ENCODE measurements around the gene KAT2A. TPM values are rescaled to one million over a fixed set of nuclear protein-coding genes. Genes with fewer than 3 reads are reported as not detected.

The KAT2A gene
- polyA plus RNA-seq, 1 donor, result 49.1 TPM

GRCh38 chr17:42075789-42076188 lies 45.4 kb downstream of the KAT2A start:
- peaks cover 42% of the 10 kb centered on the region for H3K27me3 ChIP-seq (ENCODE audit: control insufficient read depth, insufficient read depth, low read length)
- WGBS (ENCODE audit: insufficient coverage, low lambda C conversion rate), result no CpG with 5 or more reads among the region's 6 CpGs
- H3K27ac ChIP-seq (ENCODE audit: low read length), result no peak overlapping the region
- H3K4me1 ChIP-seq (ENCODE audit: control insufficient read depth, insufficient read depth, low read length), result peaks cover 4% of the 10 kb centered on the region
- peaks cover 2% of the 10 kb centered on the region for H3K9me3 ChIP-seq (ENCODE audit: control insufficient read depth, low read depth, low read length)
- no peak overlapping the region for H3K4me3 ChIP-seq (ENCODE audit: low read length)
- H3K36me3 ChIP-seq (ENCODE audit: control insufficient read depth, insufficient read depth, low read length), result no peaks in the 10 kb centered on the region
- DNase-seq, result no peak

- no CpG with 5 or more reads among the region's 67 CpGs for WGBS (ENCODE audit: insufficient coverage, low lambda C conversion rate)
- Histone ChIP-seq H3K27me3 (ENCODE audit: control insufficient read depth, insufficient read depth, low read length) (peaks cover 32% of the 10 kb centered on the region), H3K9me3 (ENCODE audit: control insufficient read depth, low read depth, low read length) (peaks cover 2% of the 10 kb centered on the region), H3K4me3 (ENCODE audit: low read length) (no peak overlapping the region), H3K4me1 (ENCODE audit: control insufficient read depth, insufficient read depth, low read length) (peaks cover 5% of the 10 kb centered on the region), H3K27ac (ENCODE audit: low read length) (no peak overlapping the region), H3K36me3 (ENCODE audit: control insufficient read depth, insufficient read depth, low read length) (no peaks in the 10 kb centered on the region)
- no peak for DNase-seq
Measured at GRCh38 chr17:42072323-42073187, 48.6 kb downstream of the KAT2A start.

DNA sequence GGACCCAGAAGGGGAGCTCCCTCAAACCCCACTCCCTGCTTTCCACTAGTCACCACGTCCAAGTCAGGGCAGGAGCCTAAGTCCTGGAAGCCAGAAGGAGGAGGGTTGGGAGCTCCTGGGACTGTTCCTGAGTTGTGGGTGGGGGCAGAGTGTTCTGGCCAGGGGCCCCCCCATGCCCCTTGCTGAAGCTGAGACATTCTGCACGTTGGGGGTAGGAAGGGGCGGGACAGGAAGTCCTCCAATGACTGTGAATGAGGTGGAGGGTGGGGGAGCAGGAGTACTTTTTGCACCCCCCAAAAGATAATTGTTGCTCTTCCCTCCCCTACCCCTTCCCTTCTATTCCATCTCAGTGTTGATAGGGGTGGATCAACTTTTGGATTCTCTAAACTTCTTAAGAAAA lies 49.4 kb downstream of the KAT2A start:
- H3K27me3 ChIP-seq (ENCODE audit: control insufficient read depth, insufficient read depth, low read length), result peaks cover 32% of the 10 kb centered on the region
- H3K9me3 ChIP-seq (ENCODE audit: control insufficient read depth, low read depth, low read length), result peaks cover 2% of the 10 kb centered on the region
- no peaks in the 10 kb centered on the region for H3K36me3 ChIP-seq (ENCODE audit: control insufficient read depth, insufficient read depth, low read length)
- peaks cover 7% of the 10 kb centered on the region for H3K4me1 ChIP-seq (ENCODE audit: control insufficient read depth, insufficient read depth, low read length)
- no peak overlapping the region for H3K4me3 ChIP-seq (ENCODE audit: low read length)
- no peak overlapping the region for H3K27ac ChIP-seq (ENCODE audit: low read length)
- no peak for DNase-seq
- no CpG with 5 or more reads among the region's 3 CpGs for WGBS (ENCODE audit: insufficient coverage, low lambda C conversion rate)

DNA sequence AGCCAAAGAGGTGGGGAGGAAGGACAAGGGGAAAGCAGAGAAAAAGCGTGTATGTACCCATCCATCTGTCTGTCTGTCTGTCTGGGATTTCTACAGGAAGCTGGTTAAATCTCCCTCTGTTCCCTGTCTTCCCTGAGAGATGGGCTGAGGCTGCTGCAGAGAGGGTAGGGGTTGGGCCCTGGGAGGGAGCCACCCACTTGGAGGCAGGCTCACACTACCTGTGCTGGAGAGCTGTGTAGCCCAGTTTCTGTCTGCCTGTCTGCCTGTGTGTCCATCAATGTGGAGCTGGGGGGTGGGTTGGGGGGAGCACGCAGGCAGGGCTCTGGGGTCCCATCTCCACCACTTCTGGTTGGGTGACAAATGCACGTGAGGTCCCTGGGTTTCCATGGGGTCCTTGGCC lies 52.2 kb downstream of the KAT2A start:
- H3K4me3 ChIP-seq (ENCODE audit: low read length), result no peak overlapping the region
- H3K27me3 ChIP-seq (ENCODE audit: control insufficient read depth, insufficient read depth, low read length), result peaks cover 32% of the 10 kb centered on the region
- H3K27ac ChIP-seq (ENCODE audit: low read length), result no peak overlapping the region
- H3K9me3 ChIP-seq (ENCODE audit: control insufficient read depth, low read depth, low read length), result peaks cover 2% of the 10 kb centered on the region
- H3K4me1 ChIP-seq (ENCODE audit: control insufficient read depth, insufficient read depth, low read length), result peaks cover 7% of the 10 kb centered on the region
- H3K36me3 ChIP-seq (ENCODE audit: control insufficient read depth, insufficient read depth, low read length), result no peaks in the 10 kb centered on the region
- no peak for DNase-seq
- WGBS (ENCODE audit: insufficient coverage, low lambda C conversion rate), result no CpG with 5 or more reads among the region's 3 CpGs

DNA sequence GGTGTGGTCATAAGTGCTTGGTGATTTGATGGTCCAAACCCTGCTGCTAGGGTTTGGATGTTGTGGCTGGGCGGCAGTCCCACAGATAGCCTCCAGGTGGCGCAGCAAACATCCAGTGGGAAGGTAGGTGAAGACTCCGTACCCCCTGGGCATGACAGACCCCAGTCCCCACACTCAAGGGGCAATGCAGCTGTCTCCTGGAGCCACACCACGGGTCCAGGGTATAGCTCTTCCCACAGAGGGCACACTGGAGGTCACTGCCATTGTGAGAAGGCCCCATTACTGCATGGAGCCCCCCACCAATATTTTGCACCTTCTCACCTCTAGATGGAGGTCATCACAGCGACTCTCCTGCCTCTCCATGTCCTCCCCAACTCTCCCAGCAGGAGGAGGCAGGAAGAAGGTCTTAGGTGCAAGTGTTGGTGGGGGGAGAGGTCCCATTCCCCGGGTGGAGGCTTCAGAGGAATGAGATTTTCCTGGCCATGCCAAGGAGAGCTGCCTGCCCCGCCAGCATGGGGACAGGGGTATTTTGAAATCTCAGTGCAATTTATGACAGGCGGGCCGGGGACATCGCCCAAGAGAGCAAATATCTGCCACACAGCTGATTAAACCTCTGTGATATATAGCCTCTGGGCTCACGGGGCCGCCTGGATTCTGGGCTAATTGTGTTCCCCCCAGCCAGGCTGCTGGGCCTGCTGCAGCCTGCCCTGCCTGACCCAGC lies 53.6 kb downstream of the KAT2A start:
- DNase-seq, result peak in 1 of 2 donors; percentile 57

GRCh38 chr17:42065201-42065600 lies 56.0 kb downstream of the KAT2A start:
- no peak for DNase-seq
- H3K27ac ChIP-seq (ENCODE audit: low read length), result no peak overlapping the region
- whole genome bisulfite sequencing (ENCODE audit: insufficient coverage, low lambda C conversion rate), result no CpG with 5 or more reads among the region's 2 CpGs

More for the DNA sequence above, 53.6 kb downstream of the KAT2A start:
- peaks cover 19% of the 10 kb centered on the region for H3K27me3 ChIP-seq (ENCODE audit: control insufficient read depth, insufficient read depth, low read length)
- no peak overlapping the region for H3K27ac ChIP-seq (ENCODE audit: low read length)
- H3K4me3 ChIP-seq (ENCODE audit: low read length), result no peak overlapping the region
- WGBS (ENCODE audit: insufficient coverage, low lambda C conversion rate), result no CpG with 5 or more reads among the region's 12 CpGs
- no peaks in the 10 kb centered on the region for H3K36me3 ChIP-seq (ENCODE audit: control insufficient read depth, insufficient read depth, low read length)
- H3K9me3 ChIP-seq (ENCODE audit: control insufficient read depth, low read depth, low read length), result peaks cover 2% of the 10 kb centered on the region
- peaks cover 4% of the 10 kb centered on the region for H3K4me1 ChIP-seq (ENCODE audit: control insufficient read depth, insufficient read depth, low read length)

More at GRCh38 chr17:42065201-42065600, 56.0 kb downstream of the KAT2A start:
- no peak overlapping the region for H3K4me3 ChIP-seq (ENCODE audit: low read length)
- H3K36me3 ChIP-seq (ENCODE audit: control insufficient read depth, insufficient read depth, low read length), result no peaks in the 10 kb centered on the region
- H3K4me1 ChIP-seq (ENCODE audit: control insufficient read depth, insufficient read depth, low read length), result peaks cover 4% of the 10 kb centered on the region
- H3K9me3 ChIP-seq (ENCODE audit: control insufficient read depth, low read depth, low read length), result no peaks in the 10 kb centered on the region
- H3K27me3 ChIP-seq (ENCODE audit: control insufficient read depth, insufficient read depth, low read length), result no peaks in the 10 kb centered on the region

Other genes with a start within 250 kb of the KAT2A start
- gene ACLY, start 202.4 kb downstream of the KAT2A start, polyA plus RNA-seq, result 99.7 TPM
- gene ODAD4, start 190.8 kb downstream of the KAT2A start, polyA plus RNA-seq, result 0.87 TPM
- 47.6 TPM for gene CNP, start 154.6 kb downstream of the KAT2A start, polyA plus RNA-seq
- gene DNAJC7, start 103.9 kb downstream of the KAT2A start, polyA plus RNA-seq, result 93.0 TPM
- gene NKIRAS2, start 101.3 kb downstream of the KAT2A start, polyA plus RNA-seq, result 42.8 TPM
- gene C17orf113, start 70.8 kb downstream of the KAT2A start, polyA plus RNA-seq, result 2.4 TPM
- gene ZNF385C, start 22.9 kb downstream of the KAT2A start, polyA plus RNA-seq, result 1.4 TPM
- gene DHX58, start 8.7 kb downstream of the KAT2A start, polyA plus RNA-seq, result 11.8 TPM
- gene HSPB9, start 1.4 kb upstream of the KAT2A start, polyA plus RNA-seq, result 0.40 TPM
- gene RAB5C, start 33.6 kb upstream of the KAT2A start, polyA plus RNA-seq, result 182 TPM
- gene KCNH4, start 59.8 kb upstream of the KAT2A start, polyA plus RNA-seq, result 0.36 TPM
- gene HCRT, start 64.1 kb upstream of the KAT2A start, polyA plus RNA-seq, result 0.13 TPM
- 30.1 TPM for gene GHDC, start 73.1 kb upstream of the KAT2A start, polyA plus RNA-seq
- 57.7 TPM for gene STAT5B, start 155.0 kb upstream of the KAT2A start, polyA plus RNA-seq
- gene STAT5A, start 167.1 kb upstream of the KAT2A start, polyA plus RNA-seq, result 14.2 TPM